Frontal cortex (tissue), 4 donors: ENCODE data around the gene IFT81. TPM values are rescaled to one million over a fixed set of nuclear protein-coding genes. Genes with fewer than 3 reads are reported as not detected.
"Not testable (repeated sequence)": the region's sequence is repeated elsewhere in the genome, so short reads cannot be mapped to it uniquely, and the experiment has no call there.

ENCODE experiments used
- DNase-seq, 2 donors: peaks; one replicate each; pipeline ENCODE4 v3.0.0; 2012; ENCODE audit warnings: low spot score in 2 of 2
- FAIRE-seq: peaks from 2 replicates; lab custom pipeline; 2012; peaks lifted over from hg19 to GRCh38; lab: Jason Lieb, UNC
- total RNA-seq: library from RNA; depleted of rRNA; stranded (reverse); fragments of >200 nt; gene quantifications from one replicate; pipeline ENCODE4 v1.2.3, GENCODE V29; 2014
- donor health status: control.
- donor health status: control.
- donor health status: control.

Gene IFT81
- total RNA-seq, 1 donor from 2014 or later: 118 TPM

DNA sequence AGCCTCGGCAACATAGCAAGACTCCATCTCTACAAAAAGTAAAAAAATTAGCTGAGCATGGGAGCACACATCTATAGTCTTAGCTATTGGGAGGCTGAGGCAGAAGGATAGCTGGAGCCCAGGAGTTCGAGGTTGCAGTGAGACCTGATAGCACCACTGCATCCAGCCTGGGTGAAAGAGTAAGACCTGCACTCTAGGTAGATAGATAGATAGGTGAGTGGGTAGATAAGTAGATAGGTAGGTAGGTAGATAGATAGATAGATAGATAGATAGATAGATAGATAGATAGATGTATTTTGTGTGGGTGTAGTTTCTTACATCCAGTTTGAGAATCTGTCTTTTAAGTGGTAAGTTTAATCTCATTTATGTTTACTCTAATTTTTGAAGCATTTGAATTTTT lies 72.8 kb downstream of the IFT81 start:
- DNase-seq (no peak), FAIRE-seq (no peak)

- FAIRE-seq (no peak), DNase-seq (no peak)
Observed at GRCh38 chr12:110198386-110198785, 74.2 kb downstream of the IFT81 start.

DNA sequence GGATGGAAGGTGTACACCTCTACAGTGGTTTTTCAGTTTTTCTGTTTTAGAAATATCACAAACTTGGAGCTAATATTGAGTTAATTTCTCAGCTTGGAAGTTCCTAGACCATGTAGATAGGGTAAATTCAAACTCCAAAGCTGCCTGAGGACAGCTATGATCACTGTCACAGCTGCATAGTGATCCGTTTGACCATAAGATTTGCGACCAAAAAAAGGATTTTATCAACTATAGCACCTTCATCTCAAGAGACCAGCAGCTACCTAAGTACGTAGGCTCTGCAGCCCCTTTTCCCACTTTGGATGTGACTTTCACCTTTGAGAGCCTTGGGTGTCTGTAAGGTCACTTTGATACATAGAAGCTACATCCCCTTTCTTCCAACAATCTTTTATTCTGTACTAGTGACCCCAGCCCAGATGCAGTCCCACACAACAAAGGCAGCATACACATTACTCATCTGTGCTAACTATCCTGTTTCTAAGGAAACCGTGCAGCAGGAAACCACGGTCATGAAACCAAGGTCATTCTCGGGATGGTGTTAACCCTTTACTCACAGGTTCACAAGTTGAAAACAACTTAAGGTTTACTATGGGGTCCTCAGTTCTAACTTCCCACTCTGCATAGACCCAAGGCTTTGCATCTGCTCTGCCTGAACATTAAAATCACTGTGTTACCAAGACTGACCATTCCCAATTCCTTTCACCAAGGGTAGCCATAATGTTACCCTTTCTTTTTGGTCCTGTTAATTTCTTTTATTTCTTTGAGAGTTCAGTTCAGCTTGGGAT lies 75.4 kb downstream of the IFT81 start:
- FAIRE-seq (no peak), DNase-seq (no peak)

GRCh38 chr12:110200124-110200417 lies 75.9 kb downstream of the IFT81 start:
- FAIRE-seq: no peak
- no peak for DNase-seq

- DNase-seq (no peak), FAIRE-seq (no peak)
Observed at GRCh38 chr12:110201995-110202394, 77.8 kb downstream of the IFT81 start.

DNA sequence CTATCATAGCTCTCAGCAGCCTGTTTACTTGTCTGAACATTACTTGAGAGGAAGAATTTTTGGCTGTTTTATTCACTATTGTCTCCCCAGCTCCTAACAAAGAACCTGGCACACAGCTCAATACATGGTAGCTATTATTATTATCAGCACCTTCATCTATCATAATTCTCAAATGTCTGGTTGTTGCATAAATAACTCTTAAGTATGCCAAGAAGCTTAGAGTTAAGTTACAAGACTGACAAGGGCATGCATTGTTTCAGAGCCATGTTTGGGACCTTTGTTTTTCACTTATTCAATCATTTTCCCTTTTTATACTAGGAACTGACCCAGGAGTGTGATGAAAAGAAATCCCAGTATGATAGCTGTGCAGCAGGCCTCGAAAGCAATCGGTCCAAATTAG lies 79.4 kb downstream of the IFT81 start:
- peak; percentile 45 for FAIRE-seq
- no peak for DNase-seq

DNA sequence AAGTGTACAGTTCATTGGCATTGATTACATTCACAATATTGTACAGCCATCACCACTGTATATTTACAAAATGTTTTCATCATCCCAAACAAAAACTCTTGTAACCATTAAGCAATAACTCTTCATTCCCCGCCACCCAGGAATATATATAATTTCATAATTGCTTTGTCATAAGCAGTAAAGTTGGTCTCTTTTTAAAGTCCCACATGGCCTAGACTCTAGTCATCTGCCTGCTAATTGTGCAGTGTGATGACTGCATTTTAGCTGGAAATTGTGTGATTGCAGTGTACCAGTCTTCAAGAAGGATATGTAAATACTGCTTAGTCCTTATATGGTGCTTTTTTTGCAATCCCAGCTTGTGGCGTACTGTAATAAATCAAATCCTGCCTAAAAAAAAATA lies 81.8 kb downstream of the IFT81 start:
- FAIRE-seq (no peak), DNase-seq (no peak)

DNA sequence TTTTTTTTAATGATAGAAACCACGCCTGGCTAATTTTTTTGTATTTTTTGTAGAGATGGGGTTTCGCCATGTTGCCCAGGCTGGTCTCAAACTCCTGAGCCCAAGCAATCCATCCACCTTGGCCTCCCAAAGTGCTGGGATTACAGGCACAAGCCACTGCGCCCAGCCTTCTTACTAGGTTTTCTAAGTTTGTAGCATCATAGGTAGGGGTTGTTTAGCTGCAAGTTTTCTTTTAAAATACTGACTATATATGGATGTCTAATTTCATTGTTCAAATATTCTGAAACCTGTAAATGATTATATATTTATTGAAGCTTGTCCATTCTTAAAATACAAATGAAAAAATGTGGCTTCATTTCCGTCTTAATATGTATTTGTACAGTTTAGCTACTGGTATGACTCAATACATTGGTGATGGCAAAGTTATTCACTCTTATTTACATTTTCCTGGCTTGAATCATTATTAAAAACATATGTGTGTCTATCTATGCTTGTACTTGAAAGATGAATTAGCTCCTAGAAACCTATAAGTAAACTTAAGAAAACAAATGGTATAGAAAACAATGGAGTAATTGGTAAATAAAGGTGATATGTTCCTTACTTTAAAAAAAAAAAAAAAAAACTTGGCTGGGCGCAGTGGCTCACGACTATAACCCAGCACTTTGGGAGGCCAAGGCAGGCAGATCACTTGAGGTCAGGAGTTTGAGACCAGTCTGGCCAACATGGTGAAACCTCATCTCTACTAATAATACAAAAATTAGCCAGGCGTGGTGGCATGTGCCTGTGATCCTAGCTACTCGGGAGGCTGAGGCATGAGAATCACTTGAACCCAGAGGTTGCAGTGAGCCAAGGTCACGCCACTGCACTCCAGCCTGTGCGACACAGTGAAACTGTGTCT lies 87.7 kb downstream of the IFT81 start:
- DNase-seq, FAIRE-seq: not testable (repeated sequence)

DNA sequence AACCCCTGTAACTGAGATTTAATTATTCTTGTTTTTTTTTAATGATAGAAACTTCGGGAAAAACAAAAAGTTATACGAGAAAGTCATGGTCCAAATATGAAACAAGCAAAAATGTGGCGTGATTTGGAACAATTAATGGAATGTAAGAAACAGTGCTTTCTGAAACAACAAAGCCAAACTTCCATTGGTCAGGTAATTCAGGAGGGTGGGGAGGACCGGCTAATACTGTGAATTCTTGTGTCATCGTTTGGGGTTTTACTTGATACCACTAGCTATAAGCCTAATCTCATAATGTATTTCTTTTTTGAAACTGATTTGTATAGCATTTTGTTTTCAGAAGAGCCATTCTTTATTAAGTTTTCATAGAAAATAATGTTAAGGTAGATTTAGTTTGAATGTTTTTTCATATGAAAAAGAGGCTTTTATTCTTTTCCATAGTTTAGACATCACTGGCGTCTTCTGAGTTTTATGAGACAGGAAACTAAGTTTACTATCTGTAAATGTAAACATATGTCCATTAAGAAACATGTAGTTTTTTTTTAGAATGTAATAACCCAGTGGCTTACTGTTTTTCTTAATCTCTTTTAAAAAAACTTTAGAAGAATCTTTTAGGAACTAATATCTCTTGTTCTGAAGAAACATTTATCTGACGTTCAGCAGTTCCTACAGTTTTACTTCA lies 94.0 kb downstream of the IFT81 start:
- FAIRE-seq: no peak
- no peak for DNase-seq

- FAIRE-seq: no peak
Observed at GRCh38 chr12:110222027-110222426, 97.9 kb downstream of the IFT81 start.

DNA sequence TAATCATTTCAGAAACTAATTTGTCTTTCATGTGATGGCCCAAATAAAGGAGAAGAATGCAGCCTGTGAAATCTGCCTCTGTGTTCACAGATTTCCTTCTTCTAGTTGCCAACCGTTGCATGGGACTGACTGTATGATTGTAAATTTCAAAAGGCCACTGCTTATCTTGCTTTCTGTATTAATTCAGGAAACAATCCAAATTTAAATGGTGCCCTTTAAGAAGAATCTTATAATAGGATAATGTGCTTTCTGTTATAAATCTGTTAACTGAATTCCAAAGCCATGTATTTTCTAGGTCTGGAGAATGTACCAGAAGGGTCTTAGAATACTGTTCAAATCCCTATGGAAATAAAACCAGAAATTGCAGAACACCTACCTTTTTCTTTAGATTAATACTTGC lies 98.3 kb downstream of the IFT81 start:
- no peak for FAIRE-seq
- no peak for DNase-seq

More at GRCh38 chr12:110222027-110222426, 97.9 kb downstream of the IFT81 start:
- DNase-seq: no peak

- DNase-seq (no peak), FAIRE-seq (no peak)
Observed at GRCh38 chr12:110223777-110224378, 99.7 kb downstream of the IFT81 start.

DNA sequence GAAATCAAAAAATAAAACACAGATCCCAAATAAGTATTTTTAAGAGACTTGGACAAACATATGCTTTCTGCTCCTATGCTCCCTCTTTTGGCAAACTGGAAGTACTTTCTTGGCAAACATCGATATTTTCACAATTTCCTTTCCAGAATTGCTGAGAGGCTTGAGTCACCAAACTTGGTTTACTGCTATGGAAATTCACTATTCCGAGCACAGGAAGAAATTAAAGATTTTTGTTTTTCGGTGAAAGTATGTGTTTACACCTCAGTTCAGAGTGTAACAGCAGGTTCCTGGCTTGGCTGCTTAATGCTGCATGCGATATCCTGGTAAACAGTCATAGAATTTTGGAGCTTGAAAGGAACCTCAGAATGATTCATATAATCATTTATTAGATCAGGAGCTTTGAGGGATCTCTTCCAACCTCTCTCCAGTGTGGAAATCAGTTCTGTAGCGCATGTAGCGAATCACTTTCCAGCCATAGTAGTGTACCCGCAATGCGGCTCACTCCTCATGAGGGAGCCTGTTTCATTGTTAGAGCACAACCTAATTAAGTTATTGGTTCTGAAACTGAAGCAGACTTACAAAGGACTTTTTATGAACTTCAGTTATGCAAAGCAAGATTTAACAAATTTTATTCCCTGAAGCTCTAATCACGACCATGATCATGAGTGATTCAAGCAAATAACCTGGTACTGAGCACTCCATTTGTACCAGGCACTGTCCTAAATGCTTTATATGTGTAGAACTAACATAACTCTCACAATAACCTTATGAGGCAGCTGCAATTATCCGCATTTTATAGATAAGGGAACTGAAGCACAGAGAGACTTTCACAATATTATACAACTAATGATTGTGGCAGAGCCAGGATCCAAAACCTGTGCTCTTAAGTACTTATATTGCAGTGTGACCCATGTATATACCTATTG lies 100.5 kb downstream of the IFT81 start:
- FAIRE-seq (peak; percentile 36), DNase-seq (peak; percentile 18 to 50)

GRCh38 chr12:110227138-110227537 lies 103.0 kb downstream of the IFT81 start:
- no peak for DNase-seq
- no peak for FAIRE-seq

GRCh38 chr12:110228348-110228747 lies 104.2 kb downstream of the IFT81 start:
- DNase-seq, FAIRE-seq: not testable (repeated sequence)

DNA sequence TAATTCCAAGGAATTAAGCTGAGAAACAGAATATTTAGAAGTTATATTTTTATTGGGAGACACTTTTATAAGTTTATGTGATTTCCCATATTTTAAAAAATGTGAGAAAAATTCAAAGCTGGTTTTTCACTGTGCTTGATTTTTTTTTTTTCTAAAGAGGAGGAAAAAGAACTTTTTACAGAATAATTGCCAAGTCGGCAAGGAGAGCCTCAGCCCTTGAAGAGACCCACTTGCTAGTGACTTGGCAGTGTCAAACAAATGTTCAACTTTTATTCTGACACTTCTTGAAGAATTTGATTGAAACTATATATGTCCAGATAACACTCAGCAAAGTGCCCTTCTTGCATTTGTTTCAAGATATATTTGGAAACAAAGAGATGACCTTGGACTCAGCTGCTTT lies 104.6 kb downstream of the IFT81 start:
- DNase-seq (no peak), FAIRE-seq (peak; percentile 17)

- no peak for FAIRE-seq
- no peak for DNase-seq
Observed at GRCh38 chr12:110229409-110229808, 105.3 kb downstream of the IFT81 start.

DNA sequence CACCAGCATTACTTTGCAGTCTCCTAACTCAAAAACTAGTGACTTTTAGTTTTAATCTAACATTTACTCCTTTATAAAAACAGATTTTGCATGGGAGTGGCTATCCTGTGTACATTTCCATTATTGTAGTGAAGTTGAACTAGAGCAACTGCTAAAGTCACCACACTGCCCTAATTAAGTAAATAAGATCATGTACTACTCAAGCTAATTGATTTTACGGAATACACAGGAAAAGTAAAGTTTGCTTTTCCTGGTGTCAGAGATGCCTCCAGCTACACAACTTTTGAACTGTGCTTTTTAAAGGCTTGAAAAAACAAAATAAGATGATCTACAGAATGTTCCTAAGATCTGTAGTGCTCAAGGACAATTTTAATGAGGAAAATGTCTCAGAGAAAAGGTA lies 106.5 kb downstream of the IFT81 start:
- DNase-seq (no peak), FAIRE-seq (no peak)

GRCh38 chr12:110233212-110233903 lies 109.2 kb downstream of the IFT81 start:
- DNase-seq (no peak), FAIRE-seq (no peak)
